K562 (cell line): Measurements from ENCODE around the gene NOD1. TPM values are rescaled to one million over a fixed set of nuclear protein-coding genes. Genes with fewer than 3 reads are reported as not detected.

Source experiments
- ATAC-seq: fragments of 200-7000 bp; cut with Tn5 transposase; 3 replicates; pipeline ENCODE4 v1.9.1; 2020; ENCODE audit warnings: moderate library complexity
- BruUV-seq: library from RNA; stranded (reverse); fragments of 400-500 nt; replicated peaks from 2 replicates; lab custom pipeline; 2021; lab: Mats Ljungman, UMichigan
- CTCF ChIA-PET: fragments of 300-600 bp; formaldehyde crosslinking; extraction: SDS; loops from one replicate; lab custom pipeline; 2021; ENCODE audit warnings: low intra/inter-chr PET ratio; lab: Yijun Ruan, JAX
- POLR2A ChIA-PET: fragments of 300-600, 350-650 bp; sonication (Branson Sonifier 250); formaldehyde crosslinking; extraction: SDS; loops from one replicate; lab custom pipeline; 2021; ENCODE audit warnings: antibody characterized with exemption, inconsistent platforms; lab: Yijun Ruan, JAX
- DNase-seq, 4 experiments: peaks; one replicate each; pipeline versions ENCODE4 v3.0.0 to v3.0.0-alpha.2; 2011 to 2018; ENCODE audit warnings: low spot score in 3 of 4, mixed read lengths in 3 of 4; ENCODE audit errors: extremely low read depth in 1 of 4
- FAIRE-seq: peaks from 2 replicates; lab custom pipeline; 2011; peaks lifted over from hg19 to GRCh38; lab: Jason Lieb, UNC
- H2AFZ ChIP-seq: 2 replicates; pipeline ENCODE4 v1.6.0; 2011; ENCODE audit warnings: low read depth, low read length, control low read depth, inconsistent platforms
- H3K27ac ChIP-seq: fragments of 200-600 bp; 3 replicates; pipeline ENCODE4 v1.8.0; 2011; ENCODE audit warnings: low read depth, mild to moderate bottlenecking, control low read depth, inconsistent platforms, low read length, moderate library complexity, mixed read lengths; ENCODE audit errors: extremely low read depth
- H3K27me3 ChIP-seq, 2 experiments: fragments of 300-600 bp in 1 of 2; 2 replicates in 1 of 2; 3 replicates in 1 of 2; pipeline versions ENCODE4 v1.6.0 to v1.8.0; 2011; ENCODE audit warnings: inconsistent platforms in 2 of 2, low read length in 2 of 2, mild to moderate bottlenecking in 1 of 2, mixed read lengths in 1 of 2, moderate library complexity in 1 of 2; ENCODE audit not compliant: control insufficient read depth in 2 of 2, insufficient read depth in 2 of 2
- H3K36me3 ChIP-seq: fragments of 300-600 bp; 3 replicates; pipeline ENCODE4 v1.8.0; 2011; ENCODE audit warnings: mild to moderate bottlenecking, low read length, inconsistent platforms; ENCODE audit not compliant: control insufficient read depth, insufficient read depth
- H3K4me1 ChIP-seq, 2 experiments: fragments of 200-600 bp in 1 of 2; replicated peaks in 1 of 2; 2 replicates in 1 of 2; 3 replicates in 1 of 2; pipeline versions ENCODE4 v1.5.1 to v1.8.0; 2011; ENCODE audit warnings: inconsistent platforms in 2 of 2, low read length in 2 of 2, mild to moderate bottlenecking in 1 of 2, mixed read lengths in 1 of 2, moderate library complexity in 1 of 2; ENCODE audit not compliant: control insufficient read depth in 2 of 2, insufficient read depth in 2 of 2
- H3K4me2 ChIP-seq: 2 replicates; pipeline ENCODE4 v1.6.1; 2011; ENCODE audit warnings: low read length, control low read depth, inconsistent platforms, mixed read lengths; ENCODE audit not compliant: insufficient read depth
- H3K4me3 ChIP-seq: fragments of 200-600 bp; sonication (generic), shearing (Covaris generic); 2 replicates; pipeline ENCODE4 v1.5.1; 2016; ENCODE audit warnings: control low read depth, inconsistent platforms
- H3K79me2 ChIP-seq: fragments of 200-600 bp; 3 replicates; pipeline ENCODE4 v1.8.0; 2011; ENCODE audit warnings: low read length, inconsistent platforms; ENCODE audit not compliant: control insufficient read depth, insufficient read depth
- H3K9ac ChIP-seq, 2 experiments: 2 replicates each; pipeline versions ENCODE4 v1.6.0 to v1.6.1; 2011; ENCODE audit warnings: low read depth in 2 of 2, low read length in 2 of 2, control low read depth in 1 of 2, inconsistent platforms in 1 of 2, mild to moderate bottlenecking in 1 of 2, mixed read lengths in 1 of 2; ENCODE audit not compliant: insufficient read depth in 1 of 2
- H3K9me1 ChIP-seq: one replicate; pipeline ENCODE4 v1.6.0; 2011; ENCODE audit warnings: inconsistent platforms, mild to moderate bottlenecking, low read length, moderate library complexity; ENCODE audit not compliant: control insufficient read depth, insufficient read depth
- H3K9me3 ChIP-seq: replicated peaks from 2 replicates; pipeline ENCODE4 v1.5.1; 2011; ENCODE audit warnings: low read depth, low read length, inconsistent platforms; ENCODE audit not compliant: control insufficient read depth, insufficient read depth
- H4K20me1 ChIP-seq: replicated peaks from 2 replicates; pipeline ENCODE4 v1.6.1; 2011; ENCODE audit warnings: low read length, inconsistent platforms, mixed read lengths; ENCODE audit not compliant: control insufficient read depth, insufficient read depth
- GTF2E2 ChIP-seq: fragments of 200-800 bp; sonication (Bioruptor generic); IDR thresholded peaks from 2 replicates; pipeline ENCODE4 v1.6.1; 2016; ENCODE audit warnings: missing genetic modification characterization, missing compliant biosample characterization
- NFYB ChIP-seq: IDR thresholded peaks from 2 replicates; pipeline ENCODE4 v1.6.1; 2011; ENCODE audit warnings: mild to moderate bottlenecking, moderate library complexity; ENCODE audit not compliant: insufficient read length; ENCODE audit errors: extremely low read depth
- SNRNP70 ChIP-seq: fragments of 200-400 bp; formaldehyde crosslinking; optimal IDR thresholded peaks from 2 replicates; pipeline ENCODE3; 2017; ENCODE audit warnings: low read depth, low read length
- WGBS: fragments of 100-300 bp; shearing (Covaris generic); methylation state at CpG from one replicate; pipeline ENCODE4 v1.1.6; 2016; ENCODE audit warnings: low coverage, mixed read lengths; ENCODE audit not compliant: insufficient coverage; ENCODE audit errors: missing lambda C conversion rate; 5-methylcytosine and 5-hydroxymethylcytosine counted together
- in situ Hi-C: fragments of 300-500 bp; cut with MboI; formaldehyde crosslinking; loops from 4 replicates; pipeline ENCODE4 v1.15.0; 2018; ENCODE audit warnings: inconsistent platforms, mixed read lengths
- intact Hi-C: fragments of 100-400 bp; cut with micrococcal nuclease; formaldehyde crosslinking; loops from 2 replicates; pipeline ENCODE4 v1.14.2; 2022
- polyA plus RNA-seq, 8 experiments: library from polyadenylated mRNA; depleted of rRNA in 4 of 8; stranded (reverse) in 5 of 8; unstranded in 3 of 8; fragments of >200 nt; fragmentation: Nextera tagmentation in 2 of 8; fragmentation: Illumina TruSeq in 1 of 8; extraction: Ambion mirVana in 2 of 8; extraction: Trizol in 1 of 8; gene quantifications; 2 replicates each; pipeline versions ENCODE4 v1.2.1 to v1.2.3, GENCODE V29; 2011 to 2014; ENCODE audit warnings: inconsistent platforms in 1 of 8, missing spikeins in 1 of 8
- total RNA-seq, 7 experiments: library from RNA; depleted of rRNA in 6 of 7; stranded (reverse); fragments of >200 nt in 6 of 7; fragmentation: Illumina TruSeq in 2 of 7; extraction: Trizol in 2 of 7; gene quantifications; 2 replicates each; pipeline versions ENCODE4 v1.2.1 to v1.2.3, GENCODE V29; 2011 to 2021; ENCODE audit warnings: low replicate concordance in 1 of 7

NOD1 gene
- total and polyA plus RNA-seq, 9 of the 15 experiments (the other 6 are each of a cell fraction or from before 2014, with no cell fraction given), result 0.34 to 7.1 (median 4.7) TPM

GRCh38 chr7:30503274-30504212 lies 25.0 kb upstream of the NOD1 start:
- TF ChIP-seq GTF2E2 (tag) (0 out of 2 replicates have a peak, but pooled peaks have one; percentile 3), NFYB (peak; percentile 53), SNRNP70 (no peak)
- FAIRE-seq, result no peak
- in situ Hi-C loops, result no loop called here
- Histone ChIP-seq H3K4me2 (peak overlapping the region; percentile 98), H3K36me3 (peaks cover 38% of the 10 kb centered on the region), H3K9ac (peak overlapping the region; percentile 86 to 98), H3K27me3 (no peaks in the 10 kb centered on the region), H3K9me3 (no peaks in the 10 kb centered on the region), H4K20me1 (no peaks in the 10 kb centered on the region), H2AFZ (peak overlapping the region; percentile 96), H3K9me1 (no peaks in the 10 kb centered on the region), H3K27ac (peak overlapping the region; percentile 81), H3K4me3 (peak overlapping the region; percentile 82), H3K79me2 (peaks cover 51% of the 10 kb centered on the region), H3K4me1 (peaks cover 14 to 16% of the 10 kb centered on the region in 2 experiments; a peak in 4 of 5 replicates)
- intact Hi-C loops, result loop anchor here (1.0 kb wide), 1 partner anchor 25 kb away; the partner anchor contains the start of gene NOD1
- ChIA-PET POLR2A (interaction anchor here (0.6 to 0.8 kb wide), 2 partner anchors 23 to 748 kb away, joined by 3 to 6 read pairs; no protein-coding TSS in a partner anchor), CTCF (no interaction called here)
- DNase-seq, result no peak
- WGBS, result 26% methylated on average over 15 of the region's 15 CpGs
- TSS peak; percentile 49 for BruUV-seq
- ATAC-seq, result no peak
